Measurements from ENCODE around the gene RFX2. TPM values are rescaled to one million over a fixed set of nuclear protein-coding genes. Genes with fewer than 3 reads are reported as not detected.

The RFX2 gene
- total RNA-seq, 1 donor from 2014 or later, result 7.3 TPM

DNA sequence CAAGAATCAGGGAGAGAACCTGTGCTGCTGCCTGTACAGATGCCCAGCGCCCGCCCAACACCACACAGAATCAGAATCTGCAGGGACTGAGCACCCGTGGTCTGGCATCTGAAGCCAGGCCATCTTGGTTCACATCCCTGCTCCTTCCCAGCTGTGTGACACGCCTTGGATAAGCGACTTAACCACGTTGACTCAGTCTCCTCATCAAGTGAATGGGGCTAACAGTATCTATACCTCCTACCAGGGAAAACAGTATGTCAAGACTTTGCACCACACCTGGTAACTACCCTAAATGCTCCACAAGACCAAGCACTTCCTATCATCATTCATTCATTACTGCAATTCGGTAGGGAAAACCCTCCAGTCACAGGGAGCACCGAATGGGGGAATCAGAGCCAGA lies 133.5 kb downstream of the RFX2 start:
- H3K27me3 Mint-ChIP-seq (ENCODE audit: low read depth), result no peaks in the 10 kb centered on the region
- no peaks in the 10 kb centered on the region for H3K36me3 Mint-ChIP-seq
- H3K27ac Mint-ChIP-seq, result peak overlapping the region; percentile 98
- H3K4me3 Mint-ChIP-seq, result peak overlapping the region; percentile 97
- DNase-seq (ENCODE audit: low spot score in 2 of 2, unreplicated experiment in 2 of 2), result no peak
- no peak for TF ChIP-seq CTCF (IDR thresholded peaks at IDR 0.05; ENCODE audit: unreplicated experiment)
- no peaks in the 10 kb centered on the region for H3K9me3 Mint-ChIP-seq
- H3K4me1 Mint-ChIP-seq, result peaks cover 37% of the 10 kb centered on the region

- Mint-ChIP-seq H3K4me3 (peak overlapping the region; percentile 97), H3K4me1 (peaks cover 37% of the 10 kb centered on the region), H3K27me3 (ENCODE audit: low read depth) (no peaks in the 10 kb centered on the region), H3K9me3 (no peaks in the 10 kb centered on the region), H3K36me3 (no peaks in the 10 kb centered on the region), H3K27ac (no peak overlapping the region)
- TF ChIP-seq CTCF (IDR thresholded peaks at IDR 0.05; ENCODE audit: unreplicated experiment), result no peak
- DNase-seq (ENCODE audit: low spot score in 2 of 2, unreplicated experiment in 2 of 2), result no peak
Measured at GRCh38 chr19:5975388-5975728, 134.9 kb downstream of the RFX2 start.

- no peak for DNase-seq (ENCODE audit: low spot score in 2 of 2, unreplicated experiment in 2 of 2)
- no peak overlapping the region for H3K4me3 Mint-ChIP-seq
- H3K9me3 Mint-ChIP-seq, result no peaks in the 10 kb centered on the region
- no peaks in the 10 kb centered on the region for H3K27me3 Mint-ChIP-seq (ENCODE audit: low read depth)
- no peaks in the 10 kb centered on the region for H3K36me3 Mint-ChIP-seq
- no peak for TF ChIP-seq CTCF (IDR thresholded peaks at IDR 0.05; ENCODE audit: unreplicated experiment)
- H3K4me1 Mint-ChIP-seq, result peaks cover 37% of the 10 kb centered on the region
- peak overlapping the region; percentile 11 for H3K27ac Mint-ChIP-seq
Measured at GRCh38 chr19:5974721-5975387, 135.4 kb downstream of the RFX2 start.

DNA sequence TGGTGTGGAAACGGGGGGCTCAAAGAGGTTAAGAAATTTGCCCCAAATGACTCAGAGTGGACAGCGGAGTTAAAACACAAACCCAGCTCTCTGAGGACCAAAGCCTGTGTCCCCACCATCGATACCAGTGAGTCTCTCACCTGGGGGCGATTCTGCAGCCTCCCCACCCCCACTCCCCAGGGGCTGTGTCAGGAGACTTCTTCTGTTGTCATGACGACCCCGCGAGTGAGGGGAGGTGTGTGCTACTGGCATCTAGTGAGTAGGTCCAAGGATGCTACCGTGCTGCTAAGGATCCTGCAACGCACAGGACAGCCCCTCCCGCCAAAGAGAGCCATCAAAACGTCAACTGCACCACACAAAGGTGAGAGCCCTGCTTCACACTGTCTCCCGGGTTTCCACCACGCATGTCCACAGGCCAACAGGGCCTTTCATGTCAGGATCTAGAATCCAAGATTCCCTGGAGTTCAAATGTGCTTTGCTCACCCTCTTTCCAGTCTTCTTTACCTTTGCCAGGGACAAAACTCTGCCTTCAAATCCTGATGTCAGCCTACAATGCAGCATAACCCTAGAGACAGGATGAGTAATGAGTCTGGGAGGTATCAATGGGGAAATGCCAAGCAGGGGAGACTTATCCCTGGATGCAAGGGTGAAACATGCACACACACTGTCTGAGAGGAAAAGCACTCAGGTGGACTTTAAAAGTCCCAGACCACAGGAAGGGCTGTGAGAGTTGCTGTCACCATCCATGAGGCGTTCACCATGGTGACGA lies 136.2 kb downstream of the RFX2 start:
- no peak for TF ChIP-seq CTCF (IDR thresholded peaks at IDR 0.05; ENCODE audit: unreplicated experiment)
- DNase-seq (ENCODE audit: low spot score in 2 of 2, unreplicated experiment in 2 of 2), result no peak
- no peaks in the 10 kb centered on the region for H3K36me3 Mint-ChIP-seq
- no peak overlapping the region for H3K4me3 Mint-ChIP-seq
- H3K9me3 Mint-ChIP-seq, result no peaks in the 10 kb centered on the region
- H3K27me3 Mint-ChIP-seq (ENCODE audit: low read depth), result no peaks in the 10 kb centered on the region
- peaks cover 34% of the 10 kb centered on the region for H3K4me1 Mint-ChIP-seq
- H3K27ac Mint-ChIP-seq, result no peak overlapping the region

- TF ChIP-seq CTCF (IDR thresholded peaks at IDR 0.05; ENCODE audit: unreplicated experiment), result no peak
- H3K4me1 Mint-ChIP-seq, result peaks cover 35% of the 10 kb centered on the region
- no peak overlapping the region for H3K4me3 Mint-ChIP-seq
- no peak overlapping the region for H3K27ac Mint-ChIP-seq
- no peak for DNase-seq (ENCODE audit: low spot score in 2 of 2, unreplicated experiment in 2 of 2)
- no peaks in the 10 kb centered on the region for H3K9me3 Mint-ChIP-seq
- H3K36me3 Mint-ChIP-seq, result no peaks in the 10 kb centered on the region
- no peaks in the 10 kb centered on the region for H3K27me3 Mint-ChIP-seq (ENCODE audit: low read depth)
Measured at GRCh38 chr19:5973376-5973775, 136.9 kb downstream of the RFX2 start.

Measured in mesothelial cell of epicardium (in vitro differentiated cells).